GM15510 (cell line): ENCODE data around the gene BBOF1.

Experiments
- POLR2A ChIP-seq: IDR thresholded peaks from 3 replicates; pipeline ENCODE4 v1.6.1; 2011; ENCODE audit warnings: borderline replicate concordance; ENCODE audit not compliant: insufficient read length; ENCODE audit errors: extremely low read depth

BBOF1 gene

GRCh38 chr14:74019408-74020137, 424 bp downstream of the BBOF1 start:
- no peak for TF ChIP-seq POLR2A

- TF ChIP-seq POLR2A = no peak
Measured at GRCh38 chr14:74022346-74022745, 3.2 kb downstream of the BBOF1 start.

- no peak for TF ChIP-seq POLR2A
Measured at GRCh38 chr14:74029136-74029535, 10.0 kb downstream of the BBOF1 start.

- no peak for TF ChIP-seq POLR2A
Measured at GRCh38 chr14:74034572-74034971, 15.4 kb downstream of the BBOF1 start.

GRCh38 chr14:74035556-74035955, 16.4 kb downstream of the BBOF1 start:
- no peak for TF ChIP-seq POLR2A

- TF ChIP-seq POLR2A = no peak
Measured at GRCh38 chr14:74038020-74038859, 19.1 kb downstream of the BBOF1 start.

GRCh38 chr14:74042296-74042695, 23.1 kb downstream of the BBOF1 start:
- TF ChIP-seq POLR2A = no peak

- TF ChIP-seq POLR2A = no peak
Measured at GRCh38 chr14:74045522-74045921, 26.4 kb downstream of the BBOF1 start.

- no peak for TF ChIP-seq POLR2A
Measured at GRCh38 chr14:74048281-74048680, 29.1 kb downstream of the BBOF1 start.

- no peak for TF ChIP-seq POLR2A
Measured at GRCh38 chr14:74049876-74050495, 30.8 kb downstream of the BBOF1 start.

GRCh38 chr14:74062809-74063150, 43.6 kb downstream of the BBOF1 start:
- no peak for TF ChIP-seq POLR2A

- no peak for TF ChIP-seq POLR2A
Measured at GRCh38 chr14:74064426-74064825, 45.3 kb downstream of the BBOF1 start.

GRCh38 chr14:74064883-74065282, 45.7 kb downstream of the BBOF1 start:
- no peak for TF ChIP-seq POLR2A

GRCh38 chr14:74065746-74066575, 46.8 kb downstream of the BBOF1 start:
- TF ChIP-seq POLR2A = no peak

GRCh38 chr14:74077401-74077800, 58.3 kb downstream of the BBOF1 start:
- TF ChIP-seq POLR2A = no peak
